ENCODE data around the gene FCAMR.

The FCAMR gene

DNA sequence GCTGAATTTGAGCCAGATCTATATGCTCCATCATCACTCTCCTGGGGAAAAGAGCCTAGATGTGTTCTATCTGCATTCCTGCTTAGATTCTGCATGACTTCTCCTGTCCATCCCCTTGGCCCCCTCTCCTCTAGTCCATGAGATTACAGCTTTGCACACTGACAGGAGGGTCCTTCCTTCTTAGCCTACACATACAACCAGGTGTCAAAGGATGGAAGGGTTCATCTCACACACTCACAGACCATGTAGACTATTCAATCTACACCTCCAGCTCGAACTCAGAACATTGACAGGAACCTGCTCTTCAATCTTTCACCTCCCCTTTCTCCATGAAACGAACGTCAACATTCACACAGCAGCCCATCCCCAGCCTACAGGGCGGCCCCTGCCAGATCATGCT is 48.4 kb upstream of the FCAMR start:
- TF ChIP-seq, protein P1, sequence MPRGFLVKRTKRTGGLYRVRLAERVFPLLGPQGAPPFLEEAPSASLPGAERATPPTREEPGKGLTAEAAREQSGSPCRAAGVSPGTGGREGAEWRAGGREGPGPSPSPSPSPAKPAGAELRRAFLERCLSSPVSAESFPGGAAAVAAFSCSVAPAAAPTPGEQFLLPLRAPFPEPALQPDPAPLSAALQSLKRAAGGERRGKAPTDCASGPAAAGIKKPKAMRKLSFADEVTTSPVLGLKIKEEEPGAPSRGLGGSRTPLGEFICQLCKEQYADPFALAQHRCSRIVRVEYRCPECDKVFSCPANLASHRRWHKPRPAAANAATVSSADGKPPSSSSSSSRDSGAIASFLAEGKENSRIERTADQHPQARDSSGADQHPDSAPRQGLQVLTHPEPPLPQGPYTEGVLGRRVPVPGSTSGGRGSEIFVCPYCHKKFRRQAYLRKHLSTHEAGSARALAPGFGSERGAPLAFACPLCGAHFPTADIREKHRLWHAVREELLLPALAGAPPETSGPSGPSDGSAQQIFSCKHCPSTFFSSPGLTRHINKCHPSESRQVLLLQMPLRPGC (tag by site-specific recombination; IDR thresholded peaks at IDR 0.05), result no peak
- no peak for TF ChIP-seq ZNF223 (tag by site-specific recombination; IDR thresholded peaks at IDR 0.05)
- TF ChIP-seq REPIN1 (tag by site-specific recombination; IDR thresholded peaks at IDR 0.05; ENCODE audit: low read depth), result no peak
- TF ChIP-seq ZNF658 (tag by site-specific recombination; IDR thresholded peaks at IDR 0.05), result no peak
- TF ChIP-seq ZNF561 (tag by site-specific recombination; IDR thresholded peaks at IDR 0.05; ENCODE audit: borderline replicate concordance), result no peak
- TF ChIP-seq HOXD13 (CRISPR knock-in tag; IDR thresholded peaks at IDR 0.05; ENCODE audit: borderline replicate concordance), result no peak
- no peak for TF ChIP-seq ZNF76 (tag by site-specific recombination; IDR thresholded peaks at IDR 0.05; ENCODE audit: borderline replicate concordance, low read depth)
- no peak for TF ChIP-seq ZBTB48 (tag by site-specific recombination; IDR thresholded peaks at IDR 0.05)
- no peak for TF ChIP-seq BCL11A (tag by site-specific recombination; IDR thresholded peaks at IDR 0.05; ENCODE audit: low read depth)
- TF ChIP-seq ZNF292 (tag by site-specific recombination; IDR thresholded peaks at IDR 0.05; ENCODE audit: borderline replicate concordance, low read depth), result no peak
- no peak for TF ChIP-seq ZNF416 (tag by site-specific recombination; IDR thresholded peaks at IDR 0.05)
- Histone ChIP-seq H3K9me3 (ENCODE audit: control insufficient read depth, insufficient read depth, low read depth, low read length) (no peaks in the 10 kb centered on the region), H3K4me3 (ENCODE audit: low read depth, low read length) (no peak overlapping the region), H3K36me3 (ENCODE audit: control insufficient read depth in 2 of 2, insufficient read depth in 1 of 2, low read length in 2 of 2) (no peaks in the 10 kb centered on the region), H3K4me1 (ENCODE audit: control insufficient read depth, insufficient read depth, low read length) (no peaks in the 10 kb centered on the region), H3K27ac (ENCODE audit: extremely low read depth, low read depth, low read length) (no peak overlapping the region)
- ChIA-PET POLR2A (no interaction called here), CTCF (interaction anchor here (1.4 to 1.5 kb wide), 2 partner anchors 14 to 31 kb away, joined by 3 to 8 read pairs; no protein-coding TSS in a partner anchor)

DNA sequence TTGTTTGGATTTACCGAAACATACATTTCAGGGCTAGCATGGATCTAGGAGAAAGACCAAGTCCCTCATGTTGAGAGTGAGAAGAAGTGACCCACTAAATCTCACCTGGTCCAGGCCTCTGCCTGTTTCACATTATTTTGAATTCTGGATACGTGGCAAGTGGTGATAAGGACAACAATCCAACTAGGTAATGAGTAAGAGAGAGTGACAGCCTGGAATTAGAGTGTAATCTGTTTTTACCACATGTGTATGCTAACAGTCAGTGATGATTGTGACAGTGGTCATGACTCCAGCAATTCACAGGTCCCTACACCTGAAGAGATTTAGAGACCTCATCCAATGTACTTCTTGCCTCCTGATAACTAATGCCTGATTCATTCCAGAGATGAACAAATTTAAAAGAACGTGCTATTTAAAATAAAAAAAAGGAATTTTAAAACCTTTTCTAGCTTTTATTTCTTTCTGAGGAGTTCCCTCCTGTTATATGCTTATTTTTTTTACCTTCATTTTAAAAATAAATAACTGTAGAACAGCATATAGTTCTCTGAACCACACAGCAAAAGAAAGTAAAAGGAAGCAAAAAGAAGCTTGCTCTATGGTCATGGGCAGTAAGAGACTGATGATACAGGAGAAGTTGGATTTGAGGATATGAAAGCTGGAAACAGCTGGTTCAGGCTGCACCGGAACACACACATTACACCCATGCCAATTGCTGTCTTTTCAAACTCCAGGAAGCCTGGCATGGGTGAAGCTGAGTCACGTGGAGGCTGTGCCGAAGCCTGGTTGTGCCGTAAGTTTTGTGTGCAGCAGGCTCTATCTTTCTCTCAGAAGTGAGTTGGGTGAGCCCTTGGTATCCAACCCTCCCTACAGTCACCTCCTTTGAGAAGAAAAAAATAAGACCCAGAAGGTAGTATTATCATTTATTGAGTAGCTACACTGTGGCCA is 47.6 kb upstream of the FCAMR start:
- H3K4me3 ChIP-seq (ENCODE audit: low read depth, low read length), result no peak overlapping the region
- no peaks in the 10 kb centered on the region for H3K4me1 ChIP-seq (ENCODE audit: control insufficient read depth, insufficient read depth, low read length)
- CTCF ChIA-PET, result interaction anchor here (1.1 to 1.5 kb wide), 2 partner anchors 9 to 13 kb away, joined by 5 to 8 read pairs; no protein-coding TSS in a partner anchor
- no peak for TF ChIP-seq ZNF132 (tag by site-specific recombination; IDR thresholded peaks at IDR 0.05; ENCODE audit: borderline replicate concordance)
- TF ChIP-seq, protein P2, sequence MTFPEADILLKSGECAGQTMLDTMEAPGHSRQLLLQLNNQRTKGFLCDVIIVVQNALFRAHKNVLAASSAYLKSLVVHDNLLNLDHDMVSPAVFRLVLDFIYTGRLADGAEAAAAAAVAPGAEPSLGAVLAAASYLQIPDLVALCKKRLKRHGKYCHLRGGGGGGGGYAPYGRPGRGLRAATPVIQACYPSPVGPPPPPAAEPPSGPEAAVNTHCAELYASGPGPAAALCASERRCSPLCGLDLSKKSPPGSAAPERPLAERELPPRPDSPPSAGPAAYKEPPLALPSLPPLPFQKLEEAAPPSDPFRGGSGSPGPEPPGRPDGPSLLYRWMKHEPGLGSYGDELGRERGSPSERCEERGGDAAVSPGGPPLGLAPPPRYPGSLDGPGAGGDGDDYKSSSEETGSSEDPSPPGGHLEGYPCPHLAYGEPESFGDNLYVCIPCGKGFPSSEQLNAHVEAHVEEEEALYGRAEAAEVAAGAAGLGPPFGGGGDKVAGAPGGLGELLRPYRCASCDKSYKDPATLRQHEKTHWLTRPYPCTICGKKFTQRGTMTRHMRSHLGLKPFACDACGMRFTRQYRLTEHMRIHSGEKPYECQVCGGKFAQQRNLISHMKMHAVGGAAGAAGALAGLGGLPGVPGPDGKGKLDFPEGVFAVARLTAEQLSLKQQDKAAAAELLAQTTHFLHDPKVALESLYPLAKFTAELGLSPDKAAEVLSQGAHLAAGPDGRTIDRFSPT (tag by site-specific recombination; IDR thresholded peaks at IDR 0.05), result no peak
- no peak overlapping the region for H3K27ac ChIP-seq (ENCODE audit: extremely low read depth, low read depth, low read length)
- POLR2A ChIA-PET, result no interaction called here
- H3K9me3 ChIP-seq (ENCODE audit: control insufficient read depth, insufficient read depth, low read depth, low read length), result no peaks in the 10 kb centered on the region
- no peaks in the 10 kb centered on the region for H3K36me3 ChIP-seq (ENCODE audit: control insufficient read depth in 2 of 2, insufficient read depth in 1 of 2, low read length in 2 of 2)

DNA sequence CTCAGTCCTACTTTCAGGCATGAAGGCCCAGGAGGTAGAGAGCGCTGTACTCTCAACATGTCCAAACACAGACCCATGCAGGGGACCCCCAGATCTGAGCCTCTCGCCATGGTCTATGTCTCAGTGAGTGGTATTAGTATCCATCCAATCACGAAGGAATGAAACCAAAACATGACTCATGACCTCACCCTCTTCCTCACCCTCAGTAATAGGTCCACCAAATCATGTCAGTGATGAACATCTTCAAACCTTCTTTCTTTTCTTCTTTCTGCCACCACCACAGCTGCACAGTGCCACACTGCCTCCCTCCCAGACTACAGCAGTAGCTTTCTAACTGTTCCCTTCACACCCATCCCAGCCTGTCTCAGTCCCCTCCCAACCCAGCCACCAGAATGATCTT is 45.5 kb upstream of the FCAMR start:
- Histone ChIP-seq H3K36me3 (ENCODE audit: control insufficient read depth in 2 of 2, insufficient read depth in 1 of 2, low read length in 2 of 2) (no peaks in the 10 kb centered on the region), H3K27ac (ENCODE audit: extremely low read depth, low read depth, low read length) (no peak overlapping the region), H3K9me3 (ENCODE audit: control insufficient read depth, insufficient read depth, low read depth, low read length) (no peaks in the 10 kb centered on the region), H3K4me1 (ENCODE audit: control insufficient read depth, insufficient read depth, low read length) (no peaks in the 10 kb centered on the region), H3K4me3 (ENCODE audit: low read depth, low read length) (no peak overlapping the region)
- ChIA-PET POLR2A (no interaction called here), CTCF (interaction anchor here (2.6 kb wide), 1 partner anchor 10 kb away, joined by 16 read pairs; no protein-coding TSS in a partner anchor)
- TF ChIP-seq ZNF600 (tag by site-specific recombination; IDR thresholded peaks at IDR 0.05), result no peak
- TF ChIP-seq, protein P3, sequence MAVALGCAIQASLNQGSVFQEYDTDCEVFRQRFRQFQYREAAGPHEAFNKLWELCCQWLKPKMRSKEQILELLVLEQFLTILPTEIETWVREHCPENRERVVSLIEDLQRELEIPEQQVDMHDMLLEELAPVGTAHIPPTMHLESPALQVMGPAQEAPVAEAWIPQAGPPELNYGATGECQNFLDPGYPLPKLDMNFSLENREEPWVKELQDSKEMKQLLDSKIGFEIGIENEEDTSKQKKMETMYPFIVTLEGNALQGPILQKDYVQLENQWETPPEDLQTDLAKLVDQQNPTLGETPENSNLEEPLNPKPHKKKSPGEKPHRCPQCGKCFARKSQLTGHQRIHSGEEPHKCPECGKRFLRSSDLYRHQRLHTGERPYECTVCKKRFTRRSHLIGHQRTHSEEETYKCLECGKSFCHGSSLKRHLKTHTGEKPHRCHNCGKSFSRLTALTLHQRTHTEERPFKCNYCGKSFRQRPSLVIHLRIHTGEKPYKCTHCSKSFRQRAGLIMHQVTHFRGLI (tag by site-specific recombination; IDR thresholded peaks at IDR 0.05), result no peak
- TF ChIP-seq ZNF670 (tag by site-specific recombination; IDR thresholded peaks at IDR 0.05; ENCODE audit: low read depth), result no peak
- TF ChIP-seq, protein P4, sequence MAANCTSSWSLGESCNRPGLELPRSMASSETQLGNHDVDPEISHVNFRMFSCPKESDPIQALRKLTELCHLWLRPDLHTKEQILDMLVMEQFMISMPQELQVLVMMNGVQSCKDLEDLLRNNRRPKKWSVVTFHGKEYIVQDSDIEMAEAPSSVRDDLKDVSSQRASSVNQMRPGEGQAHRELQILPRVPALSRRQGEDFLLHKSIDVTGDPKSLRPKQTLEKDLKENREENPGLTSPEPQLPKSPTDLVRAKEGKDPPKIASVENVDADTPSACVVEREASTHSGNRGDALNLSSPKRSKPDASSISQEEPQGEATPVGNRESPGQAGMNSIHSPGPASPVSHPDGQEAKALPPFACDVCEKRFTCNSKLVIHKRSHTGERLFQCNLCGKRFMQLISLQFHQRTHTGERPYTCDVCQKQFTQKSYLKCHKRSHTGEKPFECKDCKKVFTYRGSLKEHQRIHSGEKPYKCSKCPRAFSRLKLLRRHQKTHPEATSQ (tag by site-specific recombination; IDR thresholded peaks at IDR 0.05), result no peak
- no peak for TF ChIP-seq ZNF416 (tag by site-specific recombination; IDR thresholded peaks at IDR 0.05)
- no peak for TF ChIP-seq ZBTB20 (tag by site-specific recombination; IDR thresholded peaks at IDR 0.05)
- TF ChIP-seq EGR2 (tag by site-specific recombination; IDR thresholded peaks at IDR 0.05; ENCODE audit: low read depth), result no peak
- TF ChIP-seq ZNF791 (tag by site-specific recombination; IDR thresholded peaks at IDR 0.05), result no peak
- no peak for TF ChIP-seq ZNF585B (tag by site-specific recombination; IDR thresholded peaks at IDR 0.05)
- no peak for TF ChIP-seq ZNF776 (tag by site-specific recombination; IDR thresholded peaks at IDR 0.05; ENCODE audit: borderline replicate concordance)
- no peak for TF ChIP-seq REPIN1 (tag by site-specific recombination; IDR thresholded peaks at IDR 0.05; ENCODE audit: low read depth)
- TF ChIP-seq ZNF239 (tag by site-specific recombination; IDR thresholded peaks at IDR 0.05), result no peak

All from HEK293 (cell line).